ENCODE results near the gene AMPH. TPM values are rescaled to one million over a fixed set of nuclear protein-coding genes. Genes with fewer than 3 reads are reported as not detected.

AMPH gene
- total RNA-seq, 1 experiment from 2014 or later, result 9.0 TPM

DNA sequence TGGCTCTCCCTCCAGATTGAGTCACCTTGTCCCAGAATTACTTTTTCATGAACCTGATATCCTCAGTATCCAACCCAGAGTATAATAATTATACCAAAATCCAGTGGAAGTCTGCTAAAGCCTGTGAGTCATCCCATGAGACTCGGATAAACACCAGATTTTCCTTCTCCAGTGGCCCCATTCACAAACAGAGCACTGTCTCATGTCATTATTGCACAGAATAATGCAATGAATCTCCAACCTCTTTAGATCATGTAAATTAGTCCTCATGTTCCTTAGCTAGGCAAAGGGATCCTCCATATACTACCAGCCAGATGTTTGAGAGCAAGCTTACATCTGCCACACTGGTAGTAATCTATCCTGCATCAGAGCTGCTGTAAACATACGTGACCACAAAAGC lies 89.0 kb downstream of the AMPH start:
- CTCF ChIA-PET, result no interaction called here
- no peak for ATAC-seq

DNA sequence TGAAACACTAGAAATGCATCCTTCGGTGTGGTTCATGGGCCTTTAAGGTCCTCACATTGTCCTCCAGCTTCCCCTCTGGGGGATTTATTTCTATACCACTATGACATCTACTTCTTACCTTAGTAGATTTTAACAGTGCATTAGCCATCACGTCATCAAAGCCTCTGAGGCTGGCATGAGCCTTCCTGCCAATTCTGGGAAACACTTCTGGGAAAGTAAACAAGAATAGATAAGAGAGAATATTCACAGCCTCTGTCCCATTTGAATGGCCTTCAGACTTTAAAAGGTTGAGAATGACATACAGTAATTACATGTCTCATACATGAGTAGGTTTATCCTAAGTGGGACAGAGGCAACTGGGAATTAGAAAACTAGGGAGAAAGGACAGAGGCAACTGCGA lies 89.7 kb downstream of the AMPH start:
- no peak overlapping the region for H3K27ac Mint-ChIP-seq
- ChIA-PET POLR2A (no interaction called here), CTCF (interaction anchor here (0.6 kb wide), 1 partner anchor 115 kb away, joined by 3 read pairs; no protein-coding TSS in a partner anchor)
- H3K36me3 Mint-ChIP-seq, result no peaks in the 10 kb centered on the region
- DNase-seq (ENCODE audit: low spot score), result no peak
- H3K27me3 Mint-ChIP-seq (ENCODE audit: low read depth), result no peaks in the 10 kb centered on the region; the same call in 1 of the 2 replicates
- TF ChIP-seq, protein P1, sequence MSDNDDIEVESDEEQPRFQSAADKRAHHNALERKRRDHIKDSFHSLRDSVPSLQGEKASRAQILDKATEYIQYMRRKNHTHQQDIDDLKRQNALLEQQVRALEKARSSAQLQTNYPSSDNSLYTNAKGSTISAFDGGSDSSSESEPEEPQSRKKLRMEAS (CRISPR knock-in tag; IDR thresholded peaks at IDR 0.05), result no peak
- TF ChIP-seq CBFB (CRISPR knock-in tag; IDR thresholded peaks at IDR 0.05; ENCODE audit: low read depth), result no peak
- H3K9me3 Mint-ChIP-seq, result no peaks in the 10 kb centered on the region
- peaks cover 24% of the 10 kb centered on the region for H3K4me1 Mint-ChIP-seq
- no peak for ATAC-seq
- no peak overlapping the region for H3K4me3 Mint-ChIP-seq

More for the DNA sequence above, 89.0 kb downstream of the AMPH start:
- Mint-ChIP-seq H3K27ac (no peak overlapping the region), H3K36me3 (no peaks in the 10 kb centered on the region), H3K9me3 (no peaks in the 10 kb centered on the region), H3K4me1 (peaks cover 24% of the 10 kb centered on the region), H3K4me3 (no peak overlapping the region), H3K27me3 (ENCODE audit: low read depth) (no peaks in the 10 kb centered on the region; the same call in 1 of the 2 replicates)
- TF ChIP-seq CBFB (CRISPR knock-in tag; IDR thresholded peaks at IDR 0.05; ENCODE audit: low read depth) (no peak), JAZF1 (CRISPR knock-in tag; IDR thresholded peaks at IDR 0.05) (no peak), ATF1 (CRISPR knock-in tag; IDR thresholded peaks at IDR 0.05) (no peak), ZNF396 (CRISPR knock-in tag; IDR thresholded peaks at IDR 0.05; ENCODE audit: borderline replicate concordance) (no peak), EMX1 (CRISPR knock-in tag; IDR thresholded peaks at IDR 0.05) (no peak), OVOL2 (CRISPR knock-in tag; IDR thresholded peaks at IDR 0.05; ENCODE audit: borderline replicate concordance) (no peak), ZNF232 (CRISPR knock-in tag; IDR thresholded peaks at IDR 0.05) (no peak), SOX15 (CRISPR knock-in tag; IDR thresholded peaks at IDR 0.05) (no peak), SMAD4 (CRISPR knock-in tag; IDR thresholded peaks at IDR 0.05) (no peak), TEAD1 (CRISPR knock-in tag; IDR thresholded peaks at IDR 0.05) (no peak), ZBTB21 (CRISPR knock-in tag; IDR thresholded peaks at IDR 0.05; ENCODE audit: borderline replicate concordance) (no peak), TCF7 (CRISPR knock-in tag; IDR thresholded peaks at IDR 0.05; ENCODE audit: low read depth) (no peak), TEAD4 (CRISPR knock-in tag; IDR thresholded peaks at IDR 0.05) (no peak), FOXK1 (CRISPR knock-in tag; IDR thresholded peaks at IDR 0.05) (no peak), ZNF317 (CRISPR knock-in tag; IDR thresholded peaks at IDR 0.05; ENCODE audit: borderline replicate concordance, low read depth) (no peak)
- TF ChIP-seq, protein P2, sequence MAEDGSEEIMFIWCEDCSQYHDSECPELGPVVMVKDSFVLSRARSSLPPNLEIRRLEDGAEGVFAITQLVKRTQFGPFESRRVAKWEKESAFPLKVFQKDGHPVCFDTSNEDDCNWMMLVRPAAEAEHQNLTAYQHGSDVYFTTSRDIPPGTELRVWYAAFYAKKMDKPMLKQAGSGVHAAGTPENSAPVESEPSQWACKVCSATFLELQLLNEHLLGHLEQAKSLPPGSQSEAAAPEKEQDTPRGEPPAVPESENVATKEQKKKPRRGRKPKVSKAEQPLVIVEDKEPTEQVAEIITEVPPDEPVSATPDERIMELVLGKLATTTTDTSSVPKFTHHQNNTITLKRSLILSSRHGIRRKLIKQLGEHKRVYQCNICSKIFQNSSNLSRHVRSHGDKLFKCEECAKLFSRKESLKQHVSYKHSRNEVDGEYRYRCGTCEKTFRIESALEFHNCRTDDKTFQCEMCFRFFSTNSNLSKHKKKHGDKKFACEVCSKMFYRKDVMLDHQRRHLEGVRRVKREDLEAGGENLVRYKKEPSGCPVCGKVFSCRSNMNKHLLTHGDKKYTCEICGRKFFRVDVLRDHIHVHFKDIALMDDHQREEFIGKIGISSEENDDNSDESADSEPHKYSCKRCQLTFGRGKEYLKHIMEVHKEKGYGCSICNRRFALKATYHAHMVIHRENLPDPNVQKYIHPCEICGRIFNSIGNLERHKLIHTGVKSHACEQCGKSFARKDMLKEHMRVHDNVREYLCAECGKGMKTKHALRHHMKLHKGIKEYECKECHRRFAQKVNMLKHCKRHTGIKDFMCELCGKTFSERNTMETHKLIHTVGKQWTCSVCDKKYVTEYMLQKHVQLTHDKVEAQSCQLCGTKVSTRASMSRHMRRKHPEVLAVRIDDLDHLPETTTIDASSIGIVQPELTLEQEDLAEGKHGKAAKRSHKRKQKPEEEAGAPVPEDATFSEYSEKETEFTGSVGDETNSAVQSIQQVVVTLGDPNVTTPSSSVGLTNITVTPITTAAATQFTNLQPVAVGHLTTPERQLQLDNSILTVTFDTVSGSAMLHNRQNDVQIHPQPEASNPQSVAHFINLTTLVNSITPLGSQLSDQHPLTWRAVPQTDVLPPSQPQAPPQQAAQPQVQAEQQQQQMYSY (CRISPR knock-in tag; IDR thresholded peaks at IDR 0.05), result no peak
- TF ChIP-seq, protein P3, sequence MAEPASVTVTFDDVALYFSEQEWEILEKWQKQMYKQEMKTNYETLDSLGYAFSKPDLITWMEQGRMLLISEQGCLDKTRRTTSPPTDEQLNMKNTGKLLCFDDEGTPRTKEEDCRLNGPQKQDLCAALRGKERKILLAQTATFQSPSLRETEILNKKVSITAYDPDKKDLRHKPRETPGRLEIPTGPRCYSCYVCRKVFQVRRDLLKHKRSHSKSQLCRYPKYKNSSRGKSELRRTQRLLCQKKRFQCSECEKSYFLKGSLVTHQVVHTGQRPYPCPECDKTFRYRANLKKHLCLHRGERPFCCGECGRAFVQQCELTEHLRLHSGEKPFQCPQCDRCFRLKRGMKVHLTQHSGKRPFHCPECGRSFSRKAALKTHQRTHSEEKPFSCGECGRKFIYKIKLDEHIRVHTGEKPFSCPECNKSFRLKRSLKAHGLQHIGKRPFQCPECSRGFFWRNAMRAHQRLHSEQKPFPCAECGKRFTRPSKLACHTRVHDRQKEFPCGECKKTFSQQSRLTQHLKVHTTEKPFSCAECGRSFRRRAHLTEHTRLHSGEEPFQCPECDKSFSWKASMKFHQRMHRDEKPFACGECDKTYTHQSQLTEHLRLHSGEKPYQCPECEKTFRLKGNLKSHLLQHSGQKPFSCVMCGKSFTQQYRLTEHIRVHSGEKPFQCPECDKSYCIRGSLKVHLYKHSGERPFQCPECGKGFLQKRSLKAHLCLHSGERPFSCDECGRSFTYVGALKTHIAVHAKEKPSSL (CRISPR knock-in tag; conservative IDR thresholded peaks at IDR 0.05), result no peak
- TF ChIP-seq, protein P4, sequence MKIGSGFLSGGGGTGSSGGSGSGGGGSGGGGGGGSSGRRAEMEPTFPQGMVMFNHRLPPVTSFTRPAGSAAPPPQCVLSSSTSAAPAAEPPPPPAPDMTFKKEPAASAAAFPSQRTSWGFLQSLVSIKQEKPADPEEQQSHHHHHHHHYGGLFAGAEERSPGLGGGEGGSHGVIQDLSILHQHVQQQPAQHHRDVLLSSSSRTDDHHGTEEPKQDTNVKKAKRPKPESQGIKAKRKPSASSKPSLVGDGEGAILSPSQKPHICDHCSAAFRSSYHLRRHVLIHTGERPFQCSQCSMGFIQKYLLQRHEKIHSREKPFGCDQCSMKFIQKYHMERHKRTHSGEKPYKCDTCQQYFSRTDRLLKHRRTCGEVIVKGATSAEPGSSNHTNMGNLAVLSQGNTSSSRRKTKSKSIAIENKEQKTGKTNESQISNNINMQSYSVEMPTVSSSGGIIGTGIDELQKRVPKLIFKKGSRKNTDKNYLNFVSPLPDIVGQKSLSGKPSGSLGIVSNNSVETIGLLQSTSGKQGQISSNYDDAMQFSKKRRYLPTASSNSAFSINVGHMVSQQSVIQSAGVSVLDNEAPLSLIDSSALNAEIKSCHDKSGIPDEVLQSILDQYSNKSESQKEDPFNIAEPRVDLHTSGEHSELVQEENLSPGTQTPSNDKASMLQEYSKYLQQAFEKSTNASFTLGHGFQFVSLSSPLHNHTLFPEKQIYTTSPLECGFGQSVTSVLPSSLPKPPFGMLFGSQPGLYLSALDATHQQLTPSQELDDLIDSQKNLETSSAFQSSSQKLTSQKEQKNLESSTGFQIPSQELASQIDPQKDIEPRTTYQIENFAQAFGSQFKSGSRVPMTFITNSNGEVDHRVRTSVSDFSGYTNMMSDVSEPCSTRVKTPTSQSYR (CRISPR knock-in tag; IDR thresholded peaks at IDR 0.05), result no peak
- DNase-seq (ENCODE audit: low spot score), result no peak
- POLR2A ChIA-PET, result no interaction called here
